ENCODE data around the gene DGKB. TPM values are rescaled to one million over a fixed set of nuclear protein-coding genes. Genes with fewer than 3 reads are reported as not detected.

Gene DGKB
- total RNA-seq, 1 donor from 2014 or later = not detected

GRCh38 chr7:14854471-14854870 is 48.1 kb downstream of the DGKB start:
- Mint-ChIP-seq H3K4me1 (ENCODE audit: low read depth) (no peaks in the 10 kb centered on the region), H3K9me3 (no peaks in the 10 kb centered on the region), H3K27me3 (ENCODE audit: insufficient read depth) (no peaks in the 10 kb centered on the region), H3K36me3 (ENCODE audit: low read depth) (no peaks in the 10 kb centered on the region), H3K27ac (no peak overlapping the region), H3K4me3 (no peak overlapping the region)
- no peak for DNase-seq (ENCODE audit: low spot score)
- intact Hi-C loops (cut with micrococcal nuclease) = no loop called here

GRCh38 chr7:14851610-14852009 is 50.9 kb downstream of the DGKB start:
- Mint-ChIP-seq H3K4me1 (ENCODE audit: low read depth) (no peaks in the 10 kb centered on the region), H3K27ac (no peak overlapping the region)
- intact Hi-C loops (cut with micrococcal nuclease) = no loop called here

GRCh38 chr7:14850039-14850438 is 52.5 kb downstream of the DGKB start:
- intact Hi-C loops (cut with micrococcal nuclease) = no loop called here
- Mint-ChIP-seq H3K27ac (no peak overlapping the region), H3K4me3 (no peak overlapping the region), H3K27me3 (ENCODE audit: insufficient read depth) (no peaks in the 10 kb centered on the region), H3K4me1 (ENCODE audit: low read depth) (no peaks in the 10 kb centered on the region), H3K36me3 (ENCODE audit: low read depth) (no peaks in the 10 kb centered on the region), H3K9me3 (peaks cover 9% of the 10 kb centered on the region)
- no peak for DNase-seq (ENCODE audit: low spot score)

More at GRCh38 chr7:14851610-14852009, 50.9 kb downstream of the DGKB start:
- no peaks in the 10 kb centered on the region for H3K27me3 Mint-ChIP-seq (ENCODE audit: insufficient read depth)
- peaks cover 9% of the 10 kb centered on the region for H3K9me3 Mint-ChIP-seq
- no peak for DNase-seq (ENCODE audit: low spot score)
- no peak overlapping the region for H3K4me3 Mint-ChIP-seq
- H3K36me3 Mint-ChIP-seq (ENCODE audit: low read depth) = no peaks in the 10 kb centered on the region

GRCh38 chr7:14846405-14846804 is 56.1 kb downstream of the DGKB start:
- Mint-ChIP-seq H3K27me3 (ENCODE audit: insufficient read depth) (no peaks in the 10 kb centered on the region), H3K36me3 (ENCODE audit: low read depth) (no peaks in the 10 kb centered on the region)
- intact Hi-C loops (cut with micrococcal nuclease) = no loop called here

GRCh38 chr7:14843755-14844154 is 58.8 kb downstream of the DGKB start:
- no peak overlapping the region for H3K4me3 Mint-ChIP-seq
- no peaks in the 10 kb centered on the region for H3K36me3 Mint-ChIP-seq (ENCODE audit: low read depth)
- no peak overlapping the region for H3K27ac Mint-ChIP-seq
- no peaks in the 10 kb centered on the region for H3K27me3 Mint-ChIP-seq (ENCODE audit: insufficient read depth)
- peaks cover 9% of the 10 kb centered on the region for H3K9me3 Mint-ChIP-seq
- DNase-seq (ENCODE audit: low spot score) = no peak
- intact Hi-C loops (cut with micrococcal nuclease) = no loop called here
- no peaks in the 10 kb centered on the region for H3K4me1 Mint-ChIP-seq (ENCODE audit: low read depth)

More at GRCh38 chr7:14846405-14846804, 56.1 kb downstream of the DGKB start:
- Mint-ChIP-seq H3K4me1 (ENCODE audit: low read depth) (no peaks in the 10 kb centered on the region), H3K4me3 (no peak overlapping the region), H3K27ac (no peak overlapping the region), H3K9me3 (peaks cover 9% of the 10 kb centered on the region)
- no peak for DNase-seq (ENCODE audit: low spot score)

- H3K27me3 Mint-ChIP-seq (ENCODE audit: insufficient read depth) = no peaks in the 10 kb centered on the region
- no peaks in the 10 kb centered on the region for H3K4me1 Mint-ChIP-seq (ENCODE audit: low read depth)
- H3K36me3 Mint-ChIP-seq (ENCODE audit: low read depth) = no peaks in the 10 kb centered on the region
- DNase-seq (ENCODE audit: low spot score) = no peak
- no peak overlapping the region for H3K4me3 Mint-ChIP-seq
- intact Hi-C loops (cut with micrococcal nuclease) = no loop called here
- no peaks in the 10 kb centered on the region for H3K9me3 Mint-ChIP-seq
- H3K27ac Mint-ChIP-seq = no peak overlapping the region
Measured at GRCh38 chr7:14842523-14842922, 60.0 kb downstream of the DGKB start.

- Mint-ChIP-seq H3K4me1 (ENCODE audit: low read depth) (no peaks in the 10 kb centered on the region), H3K9me3 (no peaks in the 10 kb centered on the region), H3K27me3 (ENCODE audit: insufficient read depth) (no peaks in the 10 kb centered on the region), H3K27ac (no peak overlapping the region), H3K4me3 (no peak overlapping the region), H3K36me3 (ENCODE audit: low read depth) (no peaks in the 10 kb centered on the region)
- DNase-seq (ENCODE audit: low spot score) = no peak
- intact Hi-C loops (cut with micrococcal nuclease) = no loop called here
Measured at GRCh38 chr7:14841869-14842268, 60.7 kb downstream of the DGKB start.

GRCh38 chr7:14841086-14841485 is 61.5 kb downstream of the DGKB start:
- no peaks in the 10 kb centered on the region for H3K36me3 Mint-ChIP-seq (ENCODE audit: low read depth)
- H3K9me3 Mint-ChIP-seq = no peaks in the 10 kb centered on the region
- intact Hi-C loops (cut with micrococcal nuclease) = no loop called here
- no peaks in the 10 kb centered on the region for H3K4me1 Mint-ChIP-seq (ENCODE audit: low read depth)
- no peak overlapping the region for H3K4me3 Mint-ChIP-seq
- no peak overlapping the region for H3K27ac Mint-ChIP-seq
- DNase-seq (ENCODE audit: low spot score) = no peak
- H3K27me3 Mint-ChIP-seq (ENCODE audit: insufficient read depth) = no peaks in the 10 kb centered on the region

- no peak overlapping the region for H3K4me3 Mint-ChIP-seq
- H3K4me1 Mint-ChIP-seq (ENCODE audit: low read depth) = no peaks in the 10 kb centered on the region
- no peaks in the 10 kb centered on the region for H3K36me3 Mint-ChIP-seq (ENCODE audit: low read depth)
- no peaks in the 10 kb centered on the region for H3K9me3 Mint-ChIP-seq
- no peaks in the 10 kb centered on the region for H3K27me3 Mint-ChIP-seq (ENCODE audit: insufficient read depth)
- H3K27ac Mint-ChIP-seq = no peak overlapping the region
- intact Hi-C loops (cut with micrococcal nuclease) = no loop called here
- DNase-seq (ENCODE audit: low spot score) = no peak
Measured at GRCh38 chr7:14839307-14839706, 63.2 kb downstream of the DGKB start.

- no peak overlapping the region for H3K4me3 Mint-ChIP-seq
- no peaks in the 10 kb centered on the region for H3K27me3 Mint-ChIP-seq (ENCODE audit: insufficient read depth)
- intact Hi-C loops (cut with micrococcal nuclease) = no loop called here
- H3K9me3 Mint-ChIP-seq = no peaks in the 10 kb centered on the region
- no peak overlapping the region for H3K27ac Mint-ChIP-seq
- no peaks in the 10 kb centered on the region for H3K4me1 Mint-ChIP-seq (ENCODE audit: low read depth)
- no peaks in the 10 kb centered on the region for H3K36me3 Mint-ChIP-seq (ENCODE audit: low read depth)
- no peak for DNase-seq (ENCODE audit: low spot score)
Measured at GRCh38 chr7:14837216-14837615, 65.3 kb downstream of the DGKB start.

- Mint-ChIP-seq H3K4me1 (ENCODE audit: low read depth) (no peaks in the 10 kb centered on the region), H3K27ac (no peak overlapping the region), H3K27me3 (ENCODE audit: insufficient read depth) (no peaks in the 10 kb centered on the region), H3K4me3 (no peak overlapping the region), H3K36me3 (ENCODE audit: low read depth) (no peaks in the 10 kb centered on the region), H3K9me3 (no peaks in the 10 kb centered on the region)
- DNase-seq (ENCODE audit: low spot score) = no peak
- intact Hi-C loops (cut with micrococcal nuclease) = no loop called here
Measured at GRCh38 chr7:14836571-14837189, 65.9 kb downstream of the DGKB start.

- Mint-ChIP-seq H3K9me3 (no peaks in the 10 kb centered on the region), H3K36me3 (ENCODE audit: low read depth) (no peaks in the 10 kb centered on the region)
- intact Hi-C loops (cut with micrococcal nuclease) = no loop called here
Measured at GRCh38 chr7:14836006-14836405, 66.5 kb downstream of the DGKB start.

GRCh38 chr7:14835384-14835783 is 67.2 kb downstream of the DGKB start:
- Mint-ChIP-seq H3K4me1 (ENCODE audit: low read depth) (no peaks in the 10 kb centered on the region), H3K27ac (no peak overlapping the region), H3K9me3 (no peaks in the 10 kb centered on the region), H3K4me3 (no peak overlapping the region), H3K27me3 (ENCODE audit: insufficient read depth) (no peaks in the 10 kb centered on the region), H3K36me3 (ENCODE audit: low read depth) (no peaks in the 10 kb centered on the region)
- intact Hi-C loops (cut with micrococcal nuclease) = no loop called here
- no peak for DNase-seq (ENCODE audit: low spot score)

More at GRCh38 chr7:14836006-14836405, 66.5 kb downstream of the DGKB start:
- Mint-ChIP-seq H3K4me3 (no peak overlapping the region), H3K27ac (no peak overlapping the region), H3K27me3 (ENCODE audit: insufficient read depth) (no peaks in the 10 kb centered on the region), H3K4me1 (ENCODE audit: low read depth) (no peaks in the 10 kb centered on the region)
- no peak for DNase-seq (ENCODE audit: low spot score)

GRCh38 chr7:14834883-14835282 is 67.7 kb downstream of the DGKB start:
- H3K9me3 Mint-ChIP-seq = no peaks in the 10 kb centered on the region
- no peak overlapping the region for H3K27ac Mint-ChIP-seq
- no peaks in the 10 kb centered on the region for H3K4me1 Mint-ChIP-seq (ENCODE audit: low read depth)
- intact Hi-C loops (cut with micrococcal nuclease) = no loop called here
- H3K36me3 Mint-ChIP-seq (ENCODE audit: low read depth) = no peaks in the 10 kb centered on the region
- no peak for DNase-seq (ENCODE audit: low spot score)
- H3K4me3 Mint-ChIP-seq = no peak overlapping the region
- no peaks in the 10 kb centered on the region for H3K27me3 Mint-ChIP-seq (ENCODE audit: insufficient read depth)
